22Rv1 (cell line): ENCODE results near the gene FANCC.

Experiments used
- H3K27ac ChIP-seq: fragments of 450-650 bp; 2 replicates; pipeline ENCODE4 v1.5.1; 2017
- CTCF ChIP-seq: fragments of 450-650 bp; IDR thresholded peaks from 2 replicates; pipeline ENCODE4 v1.5.1; 2017; ENCODE audit warnings: mild to moderate bottlenecking
- ZFX ChIP-seq: fragments of 450-650 bp; IDR thresholded peaks from 2 replicates; pipeline ENCODE4 v1.6.1; 2017; ENCODE audit warnings: antibody characterized with exemption, borderline replicate concordance

The FANCC gene

GRCh38 chr9:95140821-95141220 is 176.7 kb downstream of the FANCC start:
- no peak overlapping the region for H3K27ac ChIP-seq
- TF ChIP-seq ZFX = no peak
- TF ChIP-seq CTCF = no peak

- TF ChIP-seq CTCF (no peak), ZFX (no peak)
- no peak overlapping the region for H3K27ac ChIP-seq
Measured at GRCh38 chr9:95139126-95139525, 178.4 kb downstream of the FANCC start.

- TF ChIP-seq ZFX = no peak
- no peak for TF ChIP-seq CTCF
- no peak overlapping the region for H3K27ac ChIP-seq
Measured at GRCh38 chr9:95138474-95138873, 179.0 kb downstream of the FANCC start.

GRCh38 chr9:95137587-95138145 is 179.8 kb downstream of the FANCC start:
- no peak for TF ChIP-seq ZFX
- TF ChIP-seq CTCF = no peak
- H3K27ac ChIP-seq = no peak overlapping the region

- TF ChIP-seq CTCF (no peak), ZFX (no peak)
- no peak overlapping the region for H3K27ac ChIP-seq
Measured at GRCh38 chr9:95135756-95136155, 181.8 kb downstream of the FANCC start.

- TF ChIP-seq CTCF = no peak
- no peak overlapping the region for H3K27ac ChIP-seq
Measured at GRCh38 chr9:95134457-95134881, 183.0 kb downstream of the FANCC start.

- H3K27ac ChIP-seq = no peak overlapping the region
- TF ChIP-seq ZFX (no peak), CTCF (no peak)
Measured at GRCh38 chr9:95133325-95133705, 184.2 kb downstream of the FANCC start.
